ENCODE results near the gene FUT8.

Gene FUT8

DNA sequence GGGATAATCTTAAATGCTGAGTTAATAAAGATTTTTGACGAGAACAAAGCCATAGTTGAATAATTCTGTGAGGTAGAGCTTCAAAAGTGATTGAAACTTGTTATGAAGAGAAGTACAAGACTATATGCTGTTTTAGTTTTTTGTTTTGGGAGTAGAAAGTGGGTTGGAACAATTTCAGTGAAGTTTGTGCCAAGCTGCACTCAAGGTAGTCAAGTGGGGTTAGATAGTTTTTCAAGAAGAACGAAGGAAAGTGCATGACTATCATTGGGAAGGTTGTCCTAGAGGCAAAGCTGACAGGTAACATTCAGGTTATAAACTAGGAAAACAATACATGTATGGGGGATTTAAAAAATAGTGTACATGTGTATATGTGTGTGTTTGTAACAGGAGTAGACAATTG, 16.2 kb downstream of the FUT8 start:
- no peak overlapping the region for H3K4me2 ChIP-seq (ENCODE audit: low read depth, low read length, poor library complexity, severe bottlenecking)
- no peak overlapping the region for H2AFZ ChIP-seq (ENCODE audit: low read length)
- TF ChIP-seq, protein P1, sequence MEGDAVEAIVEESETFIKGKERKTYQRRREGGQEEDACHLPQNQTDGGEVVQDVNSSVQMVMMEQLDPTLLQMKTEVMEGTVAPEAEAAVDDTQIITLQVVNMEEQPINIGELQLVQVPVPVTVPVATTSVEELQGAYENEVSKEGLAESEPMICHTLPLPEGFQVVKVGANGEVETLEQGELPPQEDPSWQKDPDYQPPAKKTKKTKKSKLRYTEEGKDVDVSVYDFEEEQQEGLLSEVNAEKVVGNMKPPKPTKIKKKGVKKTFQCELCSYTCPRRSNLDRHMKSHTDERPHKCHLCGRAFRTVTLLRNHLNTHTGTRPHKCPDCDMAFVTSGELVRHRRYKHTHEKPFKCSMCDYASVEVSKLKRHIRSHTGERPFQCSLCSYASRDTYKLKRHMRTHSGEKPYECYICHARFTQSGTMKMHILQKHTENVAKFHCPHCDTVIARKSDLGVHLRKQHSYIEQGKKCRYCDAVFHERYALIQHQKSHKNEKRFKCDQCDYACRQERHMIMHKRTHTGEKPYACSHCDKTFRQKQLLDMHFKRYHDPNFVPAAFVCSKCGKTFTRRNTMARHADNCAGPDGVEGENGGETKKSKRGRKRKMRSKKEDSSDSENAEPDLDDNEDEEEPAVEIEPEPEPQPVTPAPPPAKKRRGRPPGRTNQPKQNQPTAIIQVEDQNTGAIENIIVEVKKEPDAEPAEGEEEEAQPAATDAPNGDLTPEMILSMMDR (conservative IDR thresholded peaks at IDR 0.05; ENCODE audit: low read length), result no peak
- no peak for TF ChIP-seq EZH2phosphoT487 (IDR thresholded peaks at IDR 0.05; ENCODE audit: borderline replicate concordance)
- peaks cover 77% of the 10 kb centered on the region for H3K79me2 ChIP-seq (ENCODE audit: insufficient read depth, low read length)
- H4K20me1 ChIP-seq (ENCODE audit: insufficient read depth, low read length, poor library complexity, severe bottlenecking), result peaks cover 4% of the 10 kb centered on the region
- H3K27me3 ChIP-seq (ENCODE audit: insufficient read depth, low read length, poor library complexity, severe bottlenecking), result no peaks in the 10 kb centered on the region
- H3F3A ChIP-seq (ENCODE audit: low read depth), result no peaks in the 10 kb centered on the region
- no peak overlapping the region for H3K4me3 ChIP-seq (ENCODE audit: low read length, poor library complexity, severe bottlenecking)
- no peaks in the 10 kb centered on the region for H3K36me3 ChIP-seq (ENCODE audit: insufficient read depth, low read length)
- H3K9me3 ChIP-seq (ENCODE audit: insufficient read depth, low read depth, low read length), result no peaks in the 10 kb centered on the region
- H3K9ac ChIP-seq (ENCODE audit: low read depth, low read length, poor library complexity, severe bottlenecking), result no peak overlapping the region
- peaks cover 14% of the 10 kb centered on the region for H3K4me1 ChIP-seq (ENCODE audit: insufficient read depth, low read length, poor library complexity, severe bottlenecking)
- no peaks in the 10 kb centered on the region for H3K9me2 ChIP-seq (replicated peaks; ENCODE audit: low read depth, low read length)

DNA sequence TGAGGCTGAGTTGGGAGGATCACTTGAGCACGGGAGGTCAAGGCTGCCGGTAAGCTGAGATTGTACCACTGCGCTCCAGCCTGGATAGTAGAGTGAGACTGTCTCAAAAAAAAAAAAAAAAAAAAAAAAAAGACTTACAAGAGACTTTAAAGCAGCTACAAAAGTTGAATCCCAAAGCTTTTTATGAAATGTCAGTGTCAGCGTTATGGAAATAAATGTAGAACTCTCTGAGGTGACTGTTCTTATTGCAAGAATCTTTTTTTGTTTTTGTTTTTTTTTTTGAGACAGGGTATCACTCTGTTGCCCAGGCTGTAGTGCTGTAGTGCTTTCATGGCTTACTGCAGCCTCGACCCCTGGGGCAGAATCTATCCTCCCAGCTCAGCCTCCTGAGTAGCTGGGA, 17.2 kb downstream of the FUT8 start:
- H3K4me2 ChIP-seq (ENCODE audit: low read depth, low read length, poor library complexity, severe bottlenecking), result no peak overlapping the region
- H3K4me3 ChIP-seq (ENCODE audit: low read length, poor library complexity, severe bottlenecking), result no peak overlapping the region
- no peaks in the 10 kb centered on the region for H3K9me2 ChIP-seq (replicated peaks; ENCODE audit: low read depth, low read length)
- H3F3A ChIP-seq (ENCODE audit: low read depth), result no peaks in the 10 kb centered on the region
- no peaks in the 10 kb centered on the region for H3K36me3 ChIP-seq (ENCODE audit: insufficient read depth, low read length)
- H3K79me2 ChIP-seq (ENCODE audit: insufficient read depth, low read length), result peaks cover 79% of the 10 kb centered on the region
- H3K9me3 ChIP-seq (ENCODE audit: insufficient read depth, low read depth, low read length), result no peaks in the 10 kb centered on the region
- peaks cover 4% of the 10 kb centered on the region for H4K20me1 ChIP-seq (ENCODE audit: insufficient read depth, low read length, poor library complexity, severe bottlenecking)
- H3K27me3 ChIP-seq (ENCODE audit: insufficient read depth, low read length, poor library complexity, severe bottlenecking), result no peaks in the 10 kb centered on the region
- TF ChIP-seq, protein P1 (conservative IDR thresholded peaks at IDR 0.05; ENCODE audit: low read length), result no peak
- no peak for TF ChIP-seq EZH2phosphoT487 (IDR thresholded peaks at IDR 0.05; ENCODE audit: borderline replicate concordance)
- peaks cover 25% of the 10 kb centered on the region for H3K4me1 ChIP-seq (ENCODE audit: insufficient read depth, low read length, poor library complexity, severe bottlenecking)
- no peak overlapping the region for H2AFZ ChIP-seq (ENCODE audit: low read length)
- no peak overlapping the region for H3K9ac ChIP-seq (ENCODE audit: low read depth, low read length, poor library complexity, severe bottlenecking)

DNA sequence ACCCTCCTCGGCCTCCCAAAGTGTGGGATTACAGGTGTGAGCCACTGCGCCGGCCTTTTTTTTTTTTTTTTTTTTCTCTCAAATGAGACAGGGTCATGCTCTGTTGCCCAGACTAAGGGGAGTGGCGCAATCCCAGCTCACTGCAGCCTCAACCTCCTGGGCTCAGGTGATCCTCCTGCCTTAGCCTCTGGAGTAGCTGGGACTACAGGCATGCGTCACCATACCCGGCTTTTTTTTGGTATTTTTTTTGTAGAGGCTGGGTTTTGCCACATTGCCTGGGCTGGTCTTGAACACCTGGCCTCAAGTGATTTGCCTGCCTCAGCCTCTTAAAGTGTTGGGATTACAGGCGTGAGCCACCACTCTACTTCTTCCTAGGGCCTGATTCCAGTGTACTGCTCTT, 18.7 kb downstream of the FUT8 start:
- TF ChIP-seq, protein P1 (conservative IDR thresholded peaks at IDR 0.05; ENCODE audit: low read length), result no peak
- no peak for TF ChIP-seq EZH2phosphoT487 (IDR thresholded peaks at IDR 0.05; ENCODE audit: borderline replicate concordance)
- Histone ChIP-seq H3F3A (ENCODE audit: low read depth) (no peaks in the 10 kb centered on the region), H4K20me1 (ENCODE audit: insufficient read depth, low read length, poor library complexity, severe bottlenecking) (peaks cover 4% of the 10 kb centered on the region), H3K9ac (ENCODE audit: low read depth, low read length, poor library complexity, severe bottlenecking) (no peak overlapping the region), H3K36me3 (ENCODE audit: insufficient read depth, low read length) (no peaks in the 10 kb centered on the region; the same call in 1 of the 2 replicates), H3K9me3 (ENCODE audit: insufficient read depth, low read depth, low read length) (peaks cover 3% of the 10 kb centered on the region), H3K4me3 (ENCODE audit: low read length, poor library complexity, severe bottlenecking) (no peak overlapping the region), H3K9me2 (replicated peaks; ENCODE audit: low read depth, low read length) (no peaks in the 10 kb centered on the region), H3K4me1 (ENCODE audit: insufficient read depth, low read length, poor library complexity, severe bottlenecking) (peaks cover 25% of the 10 kb centered on the region), H3K4me2 (ENCODE audit: low read depth, low read length, poor library complexity, severe bottlenecking) (no peak overlapping the region), H3K79me2 (ENCODE audit: insufficient read depth, low read length) (peaks cover 77% of the 10 kb centered on the region), H2AFZ (ENCODE audit: low read length) (no peak overlapping the region), H3K27me3 (ENCODE audit: insufficient read depth, low read length, poor library complexity, severe bottlenecking) (no peaks in the 10 kb centered on the region)

All from Loucy (cell line).